ENCODE measurements around the gene C16orf86.

C16orf86 gene

DNA sequence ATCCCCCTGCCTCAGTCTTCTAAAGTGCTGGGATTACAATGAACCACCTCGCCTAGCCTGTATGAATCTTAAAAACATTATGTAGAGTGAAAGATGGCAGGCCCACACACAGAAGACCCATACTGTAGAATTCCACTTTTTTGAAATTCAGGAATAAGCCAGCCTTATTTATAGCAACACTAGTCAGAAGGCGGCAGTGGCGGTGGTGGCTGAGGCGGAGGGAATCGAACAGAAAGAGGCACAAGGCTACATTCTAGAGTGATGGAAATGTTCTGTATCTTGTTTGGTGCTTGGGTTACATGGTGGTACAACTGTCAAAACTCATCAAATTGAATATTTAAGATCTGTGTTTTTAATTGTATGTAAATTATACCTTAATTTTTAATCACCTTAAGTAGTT is 41.2 kb downstream of the C16orf86 start:
- Histone ChIP-seq H3K4me3 (ENCODE audit: low read length) (no peak overlapping the region), H3K27me3 (ENCODE audit: control insufficient read depth, low read length) (no peaks in the 10 kb centered on the region), H3K4me2 (ENCODE audit: low read length) (no peak overlapping the region), H3K36me3 (ENCODE audit: control insufficient read depth, low read length) (no peaks in the 10 kb centered on the region), H4K20me1 (ENCODE audit: control insufficient read depth, insufficient read depth, low read depth, low read length) (no peaks in the 10 kb centered on the region), H3F3A (ENCODE audit: control insufficient read depth, insufficient read depth) (no peaks in the 10 kb centered on the region), H3K4me1 (ENCODE audit: control insufficient read depth, low read length) (no peaks in the 10 kb centered on the region), H3K27ac (ENCODE audit: low read depth, low read length) (no peak overlapping the region), H3K9me3 (ENCODE audit: control insufficient read depth, insufficient read depth, low read length) (no peaks in the 10 kb centered on the region), H3K79me2 (ENCODE audit: control insufficient read depth, low read length) (peaks cover 44% of the 10 kb centered on the region), H3K9me2 (replicated peaks; ENCODE audit: control insufficient read depth, low read length) (no peaks in the 10 kb centered on the region)
- TF ChIP-seq EZH2phosphoT487 (IDR thresholded peaks at IDR 0.05; ENCODE audit: borderline replicate concordance, low read length): no peak
- TF ChIP-seq, protein P1, sequence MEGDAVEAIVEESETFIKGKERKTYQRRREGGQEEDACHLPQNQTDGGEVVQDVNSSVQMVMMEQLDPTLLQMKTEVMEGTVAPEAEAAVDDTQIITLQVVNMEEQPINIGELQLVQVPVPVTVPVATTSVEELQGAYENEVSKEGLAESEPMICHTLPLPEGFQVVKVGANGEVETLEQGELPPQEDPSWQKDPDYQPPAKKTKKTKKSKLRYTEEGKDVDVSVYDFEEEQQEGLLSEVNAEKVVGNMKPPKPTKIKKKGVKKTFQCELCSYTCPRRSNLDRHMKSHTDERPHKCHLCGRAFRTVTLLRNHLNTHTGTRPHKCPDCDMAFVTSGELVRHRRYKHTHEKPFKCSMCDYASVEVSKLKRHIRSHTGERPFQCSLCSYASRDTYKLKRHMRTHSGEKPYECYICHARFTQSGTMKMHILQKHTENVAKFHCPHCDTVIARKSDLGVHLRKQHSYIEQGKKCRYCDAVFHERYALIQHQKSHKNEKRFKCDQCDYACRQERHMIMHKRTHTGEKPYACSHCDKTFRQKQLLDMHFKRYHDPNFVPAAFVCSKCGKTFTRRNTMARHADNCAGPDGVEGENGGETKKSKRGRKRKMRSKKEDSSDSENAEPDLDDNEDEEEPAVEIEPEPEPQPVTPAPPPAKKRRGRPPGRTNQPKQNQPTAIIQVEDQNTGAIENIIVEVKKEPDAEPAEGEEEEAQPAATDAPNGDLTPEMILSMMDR (IDR thresholded peaks at IDR 0.05; ENCODE audit: low read depth, low read length, poor library complexity, severe bottlenecking): no peak

DNA sequence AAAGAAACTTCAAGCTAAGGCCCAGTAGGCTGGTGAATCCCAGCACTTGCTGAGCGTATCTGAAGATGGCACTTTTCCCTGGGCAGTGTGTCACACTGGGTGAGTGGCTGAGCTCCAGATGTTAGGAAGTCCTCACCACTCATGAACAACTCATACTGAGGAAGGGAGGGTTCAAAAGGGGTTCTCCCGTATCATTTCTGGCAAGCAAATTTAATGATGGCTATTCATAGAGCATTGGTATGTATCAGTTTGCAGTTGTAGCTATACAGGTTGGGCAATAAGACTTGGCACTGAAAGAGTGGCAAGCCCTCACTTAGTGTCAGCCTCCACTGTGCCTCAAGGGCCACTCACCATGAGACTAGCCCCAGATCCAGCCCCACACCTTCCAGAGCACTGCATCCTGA is 41.8 kb downstream of the C16orf86 start:
- H4K20me1 ChIP-seq (ENCODE audit: control insufficient read depth, insufficient read depth, low read depth, low read length): no peaks in the 10 kb centered on the region
- no peaks in the 10 kb centered on the region for H3K9me2 ChIP-seq (replicated peaks; ENCODE audit: control insufficient read depth, low read length)
- H3K27ac ChIP-seq (ENCODE audit: low read depth, low read length): no peak overlapping the region
- peaks cover 48% of the 10 kb centered on the region for H3K79me2 ChIP-seq (ENCODE audit: control insufficient read depth, low read length)
- H3K4me2 ChIP-seq (ENCODE audit: low read length): no peak overlapping the region
- H3K27me3 ChIP-seq (ENCODE audit: control insufficient read depth, low read length): no peaks in the 10 kb centered on the region
- H3K36me3 ChIP-seq (ENCODE audit: control insufficient read depth, low read length): no peaks in the 10 kb centered on the region
- no peaks in the 10 kb centered on the region for H3K9me3 ChIP-seq (ENCODE audit: control insufficient read depth, insufficient read depth, low read length)
- no peaks in the 10 kb centered on the region for H3F3A ChIP-seq (ENCODE audit: control insufficient read depth, insufficient read depth)
- H3K4me3 ChIP-seq (ENCODE audit: low read length): no peak overlapping the region
- no peak for TF ChIP-seq EZH2phosphoT487 (IDR thresholded peaks at IDR 0.05; ENCODE audit: borderline replicate concordance, low read length)
- TF ChIP-seq, protein P1 (IDR thresholded peaks at IDR 0.05; ENCODE audit: low read depth, low read length, poor library complexity, severe bottlenecking): no peak
- H3K4me1 ChIP-seq (ENCODE audit: control insufficient read depth, low read length): no peaks in the 10 kb centered on the region

DNA sequence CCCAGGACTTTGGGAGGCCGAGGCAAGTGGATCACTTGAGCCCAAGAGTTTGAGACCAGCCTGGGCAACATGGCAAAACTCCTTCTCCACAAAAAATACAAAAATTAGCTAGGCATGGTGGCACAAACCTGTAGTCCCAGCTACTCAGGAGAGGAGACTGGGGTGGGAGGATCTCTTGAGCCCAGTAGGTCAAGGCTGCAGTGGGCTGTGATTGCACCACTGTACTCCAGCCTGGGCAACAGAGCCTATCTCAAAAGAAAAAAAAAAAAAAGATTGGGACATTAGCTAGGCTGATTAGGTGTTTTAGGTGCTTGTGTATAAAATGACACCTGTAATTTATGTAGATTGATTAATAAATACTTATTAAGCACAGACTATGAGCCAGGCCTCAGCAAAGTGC is 42.4 kb downstream of the C16orf86 start:
- Histone ChIP-seq H3K9me2 (replicated peaks; ENCODE audit: control insufficient read depth, low read length) (no peaks in the 10 kb centered on the region), H3K4me3 (ENCODE audit: low read length) (no peak overlapping the region), H3K36me3 (ENCODE audit: control insufficient read depth, low read length) (no peaks in the 10 kb centered on the region), H3F3A (ENCODE audit: control insufficient read depth, insufficient read depth) (no peaks in the 10 kb centered on the region), H3K27ac (ENCODE audit: low read depth, low read length) (no peak overlapping the region), H3K9me3 (ENCODE audit: control insufficient read depth, insufficient read depth, low read length) (no peaks in the 10 kb centered on the region), H3K4me1 (ENCODE audit: control insufficient read depth, low read length) (0 out of 2 replicates have a peak, but pooled peaks cover 2% of the 10 kb centered on the region), H4K20me1 (ENCODE audit: control insufficient read depth, insufficient read depth, low read depth, low read length) (0 out of 2 replicates have a peak, but pooled peaks cover 2% of the 10 kb centered on the region), H3K4me2 (ENCODE audit: low read length) (no peak overlapping the region), H3K27me3 (ENCODE audit: control insufficient read depth, low read length) (no peaks in the 10 kb centered on the region), H3K79me2 (ENCODE audit: control insufficient read depth, low read length) (peaks cover 52% of the 10 kb centered on the region)
- no peak for TF ChIP-seq EZH2phosphoT487 (IDR thresholded peaks at IDR 0.05; ENCODE audit: borderline replicate concordance, low read length)
- TF ChIP-seq, protein P1 (IDR thresholded peaks at IDR 0.05; ENCODE audit: low read depth, low read length, poor library complexity, severe bottlenecking): no peak

All from DOHH2 (cell line).